ENCODE data around the gene KANSL1.

Gene KANSL1

DNA sequence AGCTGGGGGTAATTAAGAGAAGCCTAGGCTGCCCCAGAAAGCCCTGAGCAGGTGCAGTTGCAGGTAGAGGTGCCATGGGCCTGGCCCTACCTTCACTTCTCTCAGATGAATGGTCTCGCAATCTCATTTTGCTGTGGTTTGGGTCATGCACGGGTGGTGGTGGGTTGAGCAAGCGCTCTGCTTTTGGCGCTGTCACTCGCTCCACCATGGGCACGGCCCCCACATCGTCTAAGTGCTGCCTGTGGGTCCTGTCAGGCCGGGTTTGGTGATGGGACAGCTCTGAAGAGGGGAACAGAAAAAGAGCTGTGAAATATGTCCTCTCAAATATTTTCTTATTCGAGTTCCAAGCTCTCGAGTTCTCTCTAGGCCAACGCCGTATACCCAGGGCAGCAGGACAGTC, 154.3 kb downstream of the KANSL1 start:
- DNase-seq (ENCODE audit: low read depth) = no peak
- TF ChIP-seq, protein P1, sequence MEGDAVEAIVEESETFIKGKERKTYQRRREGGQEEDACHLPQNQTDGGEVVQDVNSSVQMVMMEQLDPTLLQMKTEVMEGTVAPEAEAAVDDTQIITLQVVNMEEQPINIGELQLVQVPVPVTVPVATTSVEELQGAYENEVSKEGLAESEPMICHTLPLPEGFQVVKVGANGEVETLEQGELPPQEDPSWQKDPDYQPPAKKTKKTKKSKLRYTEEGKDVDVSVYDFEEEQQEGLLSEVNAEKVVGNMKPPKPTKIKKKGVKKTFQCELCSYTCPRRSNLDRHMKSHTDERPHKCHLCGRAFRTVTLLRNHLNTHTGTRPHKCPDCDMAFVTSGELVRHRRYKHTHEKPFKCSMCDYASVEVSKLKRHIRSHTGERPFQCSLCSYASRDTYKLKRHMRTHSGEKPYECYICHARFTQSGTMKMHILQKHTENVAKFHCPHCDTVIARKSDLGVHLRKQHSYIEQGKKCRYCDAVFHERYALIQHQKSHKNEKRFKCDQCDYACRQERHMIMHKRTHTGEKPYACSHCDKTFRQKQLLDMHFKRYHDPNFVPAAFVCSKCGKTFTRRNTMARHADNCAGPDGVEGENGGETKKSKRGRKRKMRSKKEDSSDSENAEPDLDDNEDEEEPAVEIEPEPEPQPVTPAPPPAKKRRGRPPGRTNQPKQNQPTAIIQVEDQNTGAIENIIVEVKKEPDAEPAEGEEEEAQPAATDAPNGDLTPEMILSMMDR (IDR thresholded peaks at IDR 0.05; ENCODE audit: insufficient read depth, low read depth, low read length, missing control alignments) = no peak
- H3K4me3 ChIP-seq (ENCODE audit: low read length) = no peak overlapping the region

DNA sequence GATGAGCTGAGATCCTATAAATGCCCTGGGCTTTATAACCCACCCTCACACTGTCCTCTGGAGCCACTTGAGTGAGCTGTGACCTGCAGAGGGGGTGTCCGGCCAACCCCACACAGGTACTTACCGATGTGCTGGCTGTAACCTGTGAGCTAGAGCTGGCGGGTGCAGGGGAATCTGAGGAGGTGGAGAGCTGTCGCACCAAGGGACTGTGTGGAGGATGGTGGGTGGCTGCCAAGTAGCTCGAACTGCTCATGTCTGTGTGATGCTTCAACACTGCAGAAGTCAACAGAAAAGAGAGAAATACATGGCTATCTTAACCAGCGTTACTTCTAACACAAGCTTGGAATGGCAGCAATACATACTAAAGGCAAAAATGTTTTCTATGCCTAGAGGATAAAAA, 154.8 kb downstream of the KANSL1 start:
- DNase-seq (ENCODE audit: low read depth) = no peak
- TF ChIP-seq, protein P1 (IDR thresholded peaks at IDR 0.05; ENCODE audit: insufficient read depth, low read depth, low read length, missing control alignments) = no peak
- H3K4me3 ChIP-seq (ENCODE audit: low read length) = no peak overlapping the region

DNA sequence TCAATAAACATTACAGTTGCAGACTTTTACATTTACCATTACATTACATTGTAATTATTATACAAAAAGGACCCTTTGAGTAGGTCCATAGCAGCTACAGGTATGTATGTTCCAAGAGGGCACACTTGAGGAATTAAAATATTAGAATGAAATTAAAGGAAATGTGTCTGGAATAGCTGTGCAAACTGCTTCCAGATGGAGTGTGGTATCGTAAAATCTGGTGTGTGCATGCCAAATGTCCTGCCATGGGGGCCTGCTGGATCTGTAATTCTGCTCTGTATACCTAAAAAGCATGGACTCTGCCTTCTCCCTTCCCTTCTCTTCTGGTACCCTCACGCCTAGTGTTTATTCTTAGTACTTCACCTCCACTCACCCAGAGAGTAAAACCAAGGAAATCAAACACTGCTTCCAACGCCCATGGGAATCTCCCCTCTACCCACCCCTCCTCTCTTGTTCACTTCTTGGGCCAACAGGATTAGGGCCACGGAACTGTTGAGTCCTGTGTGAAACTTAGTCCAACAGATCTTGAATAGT, 155.4 kb downstream of the KANSL1 start:
- DNase-seq (ENCODE audit: low read depth) = no peak
- TF ChIP-seq, protein P1 (IDR thresholded peaks at IDR 0.05; ENCODE audit: insufficient read depth, low read depth, low read length, missing control alignments) = no peak
- H3K4me3 ChIP-seq (ENCODE audit: low read length) = no peak overlapping the region

DNA sequence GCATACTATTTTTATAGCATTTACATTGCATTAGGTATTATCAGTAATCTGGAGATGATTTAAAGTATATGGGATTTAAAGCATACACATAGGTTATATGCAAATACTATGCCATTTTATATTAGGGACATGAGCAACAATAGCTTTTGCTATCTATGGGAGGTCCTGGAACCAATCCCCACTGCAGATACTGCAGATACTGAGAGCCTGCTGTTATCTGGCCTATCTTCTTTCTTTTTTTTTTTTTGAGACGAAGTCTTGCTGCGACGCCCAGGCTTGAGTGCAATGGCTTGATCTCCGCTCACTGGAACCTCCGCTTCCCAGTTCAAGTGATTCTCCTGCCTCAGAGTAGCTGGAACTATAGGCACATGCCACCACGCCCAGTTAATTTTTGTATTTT, 156.7 kb downstream of the KANSL1 start:
- DNase-seq (ENCODE audit: low read depth) = no peak
- TF ChIP-seq, protein P1 (IDR thresholded peaks at IDR 0.05; ENCODE audit: insufficient read depth, low read depth, low read length, missing control alignments) = no peak
- no peak overlapping the region for H3K4me3 ChIP-seq (ENCODE audit: low read length)

DNA sequence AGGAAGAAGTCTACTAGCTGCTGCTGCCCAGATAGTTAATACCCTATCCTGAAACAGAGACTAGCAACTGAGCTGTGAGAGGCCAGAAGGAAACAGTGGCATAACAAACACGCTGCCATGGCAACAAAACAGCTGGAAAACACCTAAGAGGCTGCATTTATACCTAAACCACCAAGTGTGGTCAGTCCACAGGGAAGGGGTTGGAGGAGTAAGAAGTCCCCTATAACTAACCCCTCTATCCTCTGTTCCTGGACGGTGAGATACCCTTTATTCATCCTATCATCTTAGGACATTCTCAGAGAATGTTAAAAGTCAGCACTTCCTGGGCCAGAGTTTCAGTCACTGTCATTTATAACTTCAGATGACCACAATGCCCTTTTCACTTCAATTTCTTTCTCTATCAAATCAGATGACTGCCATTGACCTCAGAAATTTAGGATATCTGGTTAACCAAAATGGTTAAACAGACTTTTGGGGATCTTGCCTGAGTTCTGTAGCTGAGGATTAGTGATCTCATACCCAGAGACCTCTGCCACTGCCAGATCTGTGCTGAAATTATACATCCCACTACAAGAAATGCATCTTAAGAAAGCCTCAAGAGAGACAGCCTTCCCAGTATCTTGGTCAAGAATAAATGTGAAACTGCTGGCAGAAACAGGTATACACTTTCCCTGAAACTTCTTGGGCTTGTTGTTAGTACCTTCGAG, 158.0 kb downstream of the KANSL1 start:
- TF ChIP-seq, protein P1 (IDR thresholded peaks at IDR 0.05; ENCODE audit: insufficient read depth, low read depth, low read length, missing control alignments) = no peak
- DNase-seq (ENCODE audit: low read depth) = no peak
- H3K4me3 ChIP-seq (ENCODE audit: low read length) = no peak overlapping the region

DNA sequence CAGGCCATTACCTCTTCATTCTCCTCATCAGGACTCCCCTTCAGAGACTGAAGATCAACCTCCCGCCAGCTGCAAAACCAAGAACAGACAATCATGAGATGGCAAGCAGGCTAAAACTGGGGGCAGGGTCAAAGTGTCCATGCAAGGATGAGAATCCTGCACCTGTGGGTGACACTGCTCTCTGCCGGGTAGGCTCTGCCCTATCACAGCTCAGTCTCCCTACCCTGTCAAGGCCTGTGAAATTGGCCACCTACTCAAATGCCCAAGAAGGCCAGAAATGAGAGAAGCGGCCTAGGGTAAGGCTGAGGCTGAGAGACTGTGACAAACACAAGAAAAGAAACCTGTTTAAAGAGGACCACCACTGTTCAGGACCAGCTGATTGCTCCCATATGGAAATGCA, 159.8 kb downstream of the KANSL1 start:
- no peak overlapping the region for H3K4me3 ChIP-seq (ENCODE audit: low read length)
- DNase-seq (ENCODE audit: low read depth) = no peak
- TF ChIP-seq, protein P1 (IDR thresholded peaks at IDR 0.05; ENCODE audit: insufficient read depth, low read depth, low read length, missing control alignments) = no peak

DNA sequence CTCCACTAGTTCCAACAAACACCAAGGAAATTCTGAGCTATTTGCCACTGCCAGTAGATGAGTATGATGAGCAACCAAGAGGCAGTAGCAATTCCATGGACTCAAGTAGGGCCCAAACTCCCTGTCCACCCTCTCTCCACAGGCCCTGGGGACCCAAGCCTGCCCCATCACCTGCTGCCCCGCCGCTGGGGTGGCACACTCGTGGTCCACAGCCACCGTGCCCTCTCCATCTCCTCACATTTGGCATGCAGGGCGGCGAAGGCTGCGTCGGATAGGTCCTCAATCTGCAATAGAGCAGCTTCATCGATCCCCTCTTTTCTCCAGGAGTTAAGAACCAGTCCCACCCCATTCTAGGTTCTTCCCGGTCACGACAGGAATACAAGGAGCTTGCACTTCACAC, 160.3 kb downstream of the KANSL1 start:
- H3K4me3 ChIP-seq (ENCODE audit: low read length) = no peak overlapping the region
- TF ChIP-seq, protein P1 (IDR thresholded peaks at IDR 0.05; ENCODE audit: insufficient read depth, low read depth, low read length, missing control alignments) = no peak
- DNase-seq (ENCODE audit: low read depth) = no peak
